Ovary (tissue), 3 donors: ENCODE data around the gene SCAPER.

Experiments used
- POLR2A ChIP-seq: fragments of 450-650 bp; IDR thresholded peaks from one replicate; pipeline ENCODE4 v1.6.1; 2017; ENCODE audit warnings: antibody characterized with exemption, mild to moderate bottlenecking, moderate library complexity
- TF ChIP-seq, protein P1 (sequence below), 3 donors: fragments of 450-650 bp in 2 of 3; fragments of 200-600 bp in 1 of 3; IDR thresholded peaks; one replicate each; pipeline versions ENCODE4 v1.5.1 to v1.8.0; 2016 to 2022; ENCODE audit warnings: antibody characterized with exemption in 3 of 3, mild to moderate bottlenecking in 1 of 3
- donor health status: DM: no; HTN: no; CAD: no.

DNA sequence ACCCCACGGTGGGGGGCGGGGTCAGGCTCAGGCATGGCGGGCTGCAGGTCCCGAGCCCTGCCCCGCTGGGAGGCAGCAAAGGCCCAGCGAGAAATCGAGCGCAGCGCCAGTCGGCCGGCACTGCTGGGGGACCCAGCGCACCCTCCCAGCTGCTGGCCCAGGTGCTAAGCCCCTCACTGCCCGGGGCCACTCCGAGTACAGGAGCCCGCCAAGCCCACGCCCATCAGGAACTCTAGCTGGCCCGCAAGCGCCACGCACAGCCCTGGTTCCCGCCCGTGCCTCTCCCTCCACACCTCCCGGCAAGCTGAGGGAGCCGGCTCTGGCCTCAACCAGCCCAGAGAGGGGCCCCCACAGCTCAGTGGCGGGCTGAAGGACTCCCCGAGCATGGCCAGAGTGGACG lies 29.2 kb downstream of the SCAPER start:
- TF ChIP-seq, protein P1, sequence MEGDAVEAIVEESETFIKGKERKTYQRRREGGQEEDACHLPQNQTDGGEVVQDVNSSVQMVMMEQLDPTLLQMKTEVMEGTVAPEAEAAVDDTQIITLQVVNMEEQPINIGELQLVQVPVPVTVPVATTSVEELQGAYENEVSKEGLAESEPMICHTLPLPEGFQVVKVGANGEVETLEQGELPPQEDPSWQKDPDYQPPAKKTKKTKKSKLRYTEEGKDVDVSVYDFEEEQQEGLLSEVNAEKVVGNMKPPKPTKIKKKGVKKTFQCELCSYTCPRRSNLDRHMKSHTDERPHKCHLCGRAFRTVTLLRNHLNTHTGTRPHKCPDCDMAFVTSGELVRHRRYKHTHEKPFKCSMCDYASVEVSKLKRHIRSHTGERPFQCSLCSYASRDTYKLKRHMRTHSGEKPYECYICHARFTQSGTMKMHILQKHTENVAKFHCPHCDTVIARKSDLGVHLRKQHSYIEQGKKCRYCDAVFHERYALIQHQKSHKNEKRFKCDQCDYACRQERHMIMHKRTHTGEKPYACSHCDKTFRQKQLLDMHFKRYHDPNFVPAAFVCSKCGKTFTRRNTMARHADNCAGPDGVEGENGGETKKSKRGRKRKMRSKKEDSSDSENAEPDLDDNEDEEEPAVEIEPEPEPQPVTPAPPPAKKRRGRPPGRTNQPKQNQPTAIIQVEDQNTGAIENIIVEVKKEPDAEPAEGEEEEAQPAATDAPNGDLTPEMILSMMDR (IDR thresholded peaks at IDR 0.05), result no peak
- no peak for TF ChIP-seq POLR2A
